ENCODE data around the gene CELF5.
"Not testable (repeated sequence)": the region's sequence is repeated elsewhere in the genome, so short reads cannot be mapped to it uniquely, and the experiment has no call there.

Gene CELF5

DNA sequence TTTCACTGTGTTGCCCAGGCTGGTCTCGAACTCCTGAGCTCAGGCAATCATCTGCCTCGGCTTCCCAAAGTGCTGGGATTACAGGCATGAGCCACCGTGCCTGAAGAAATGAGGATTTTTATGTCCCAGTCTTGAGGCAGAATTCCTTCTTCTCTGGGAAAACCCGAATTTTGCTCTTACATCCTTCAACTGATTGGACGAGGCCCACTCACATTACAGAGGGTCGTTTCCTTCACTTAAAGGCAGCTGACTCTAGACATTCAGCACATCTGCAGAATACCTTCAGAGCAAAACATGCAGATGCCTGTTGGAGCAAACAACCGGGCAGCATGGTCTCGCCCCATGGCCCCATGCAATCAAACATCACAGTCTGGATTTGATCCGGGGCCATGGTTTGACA is 105.6 kb downstream of the CELF5 start:
- DNase-seq: no peak

DNA sequence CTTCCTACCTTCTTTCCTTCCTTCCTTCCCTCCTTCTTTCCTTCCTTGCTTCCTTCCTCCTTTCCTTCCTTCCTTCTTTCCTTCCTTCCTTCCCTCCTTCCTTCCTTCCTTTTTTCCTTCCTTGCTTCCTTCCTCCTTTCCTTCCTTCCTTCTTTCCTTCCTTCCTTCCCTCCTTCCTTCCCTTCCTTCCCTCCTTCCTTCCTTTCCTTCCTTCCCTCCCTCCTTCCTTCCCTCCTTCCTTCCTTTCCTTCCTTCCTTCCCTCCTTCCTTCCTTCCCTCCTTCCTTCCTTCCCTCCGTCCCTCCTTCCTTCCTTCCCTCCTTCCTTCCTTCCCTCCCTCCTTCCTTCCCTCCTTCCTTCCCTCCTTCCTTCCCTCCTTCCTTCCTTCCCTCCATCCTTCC is 107.8 kb downstream of the CELF5 start:
- not testable (repeated sequence) for DNase-seq

DNA sequence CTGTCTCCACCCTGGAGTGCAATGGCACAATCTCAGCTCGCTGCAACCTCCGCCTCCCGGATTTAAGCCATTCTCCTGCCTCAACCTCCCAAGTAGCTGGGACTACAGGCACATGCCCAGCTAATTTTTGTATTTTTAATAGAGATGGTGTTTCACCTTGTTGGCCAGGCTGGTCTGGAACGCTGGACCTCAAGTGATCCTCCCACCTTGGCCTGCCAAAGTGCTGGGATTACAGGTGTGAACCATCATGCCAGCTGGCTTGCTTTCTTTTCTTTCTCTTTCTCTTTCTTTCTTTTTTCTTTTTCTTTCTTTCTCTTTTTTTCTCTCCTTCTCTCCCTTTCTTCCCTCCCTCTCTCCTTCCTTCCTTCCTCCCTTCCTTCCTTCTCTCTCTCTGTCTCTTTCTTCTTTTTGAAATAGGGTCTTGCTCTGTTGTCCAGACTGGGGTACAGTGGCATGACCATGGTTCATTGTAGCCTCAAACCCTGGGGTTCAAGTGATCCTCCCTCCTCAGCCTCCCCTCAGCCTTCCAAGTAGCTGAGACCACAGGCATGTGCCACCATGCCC is 108.6 kb downstream of the CELF5 start:
- no peak for DNase-seq

DNA sequence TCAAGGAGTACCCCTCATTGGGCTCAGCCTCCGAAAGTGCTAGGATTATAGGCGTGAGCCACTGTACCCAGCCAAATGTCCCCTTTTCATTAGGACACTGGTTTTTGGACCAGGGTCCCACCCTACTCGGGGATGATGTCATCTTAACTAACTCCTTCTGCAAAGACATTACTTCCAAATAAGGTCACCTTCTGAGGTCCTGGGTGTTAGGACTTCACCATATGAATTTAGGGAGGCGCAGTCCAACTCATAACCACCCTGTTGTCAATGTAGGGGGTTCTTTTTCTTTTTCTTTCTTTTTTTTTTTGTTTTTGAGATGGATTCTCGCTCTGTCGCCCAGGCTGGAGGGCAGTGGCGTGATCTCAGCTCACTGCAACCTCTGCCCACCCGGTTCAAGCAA is 109.2 kb downstream of the CELF5 start:
- DNase-seq: no peak

DNA sequence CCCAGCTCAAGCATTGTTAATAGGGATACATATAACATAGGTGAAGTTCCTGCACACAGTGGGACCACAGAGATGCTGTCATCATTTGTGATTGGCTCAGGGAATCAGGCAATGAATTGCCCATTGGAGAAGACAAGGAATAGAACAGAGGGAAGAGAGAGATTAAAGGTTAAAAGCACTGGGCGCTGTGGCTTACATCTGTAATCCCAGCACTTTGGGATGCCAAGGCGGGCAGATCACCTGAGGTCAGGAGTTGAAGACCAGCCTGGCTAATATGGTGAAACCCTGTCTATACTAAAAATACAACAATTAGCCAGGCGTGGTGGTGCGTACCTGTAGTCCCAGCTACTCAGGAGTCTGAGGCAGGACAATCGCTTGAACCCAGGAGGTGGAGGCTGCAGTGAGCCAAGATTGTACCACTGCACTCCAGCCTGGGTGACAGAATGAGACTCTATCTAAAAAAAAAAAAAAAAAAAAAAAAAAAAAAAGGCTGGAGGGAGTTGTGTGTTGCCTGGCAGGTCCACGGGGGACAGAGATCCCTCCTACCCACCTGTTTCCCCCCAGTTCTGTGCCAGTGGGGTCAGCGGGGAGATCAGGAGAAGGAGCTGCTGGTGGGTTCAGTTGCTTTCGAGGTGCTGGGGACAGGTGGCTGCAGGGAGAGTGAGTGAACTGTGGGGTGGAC is 110.4 kb downstream of the CELF5 start:
- not testable (repeated sequence) for DNase-seq

DNA sequence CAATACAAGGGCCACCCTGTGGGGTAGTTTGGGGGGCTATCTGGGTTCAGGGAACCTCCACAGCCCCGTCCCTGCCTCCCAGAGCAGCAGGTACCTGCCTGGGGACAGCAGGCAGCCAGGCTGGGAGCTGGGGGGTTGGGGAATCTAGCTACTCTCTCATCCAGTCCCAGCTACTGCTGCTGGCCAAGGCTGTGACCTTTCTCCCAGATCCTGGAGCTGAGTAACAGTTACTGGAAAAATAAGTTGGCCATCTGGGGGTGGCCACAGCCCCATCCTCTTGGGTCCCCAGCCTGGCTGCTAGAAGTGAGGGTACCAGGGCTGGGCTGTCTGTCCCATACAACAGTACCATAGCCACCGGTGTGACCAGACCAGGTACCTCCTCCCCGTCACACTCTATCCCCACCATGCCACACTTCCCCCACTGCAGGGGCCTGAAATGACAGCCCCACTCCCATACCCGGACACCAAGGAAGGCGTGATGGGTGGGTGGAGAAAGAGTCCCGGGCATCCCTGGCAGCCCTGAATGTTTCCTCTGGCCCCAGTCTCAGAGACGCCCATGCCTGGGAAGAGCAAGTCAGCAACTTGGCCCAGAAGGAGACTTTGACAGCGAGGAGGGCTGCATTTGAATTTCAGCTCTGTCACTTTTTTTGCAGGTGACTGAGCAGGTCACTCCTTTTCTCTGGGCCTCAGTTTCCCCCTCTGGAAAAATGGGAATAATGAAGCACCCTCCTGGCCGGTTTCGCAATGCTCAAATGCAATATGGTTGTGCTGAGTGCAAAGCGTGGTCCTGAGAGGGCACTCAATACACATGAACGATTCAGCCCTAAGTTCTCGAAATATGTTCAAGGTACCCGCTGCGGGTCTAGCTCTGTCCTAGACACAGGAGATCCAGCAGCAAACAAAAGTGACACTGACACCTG is 111.2 kb downstream of the CELF5 start:
- no peak for DNase-seq

DNA sequence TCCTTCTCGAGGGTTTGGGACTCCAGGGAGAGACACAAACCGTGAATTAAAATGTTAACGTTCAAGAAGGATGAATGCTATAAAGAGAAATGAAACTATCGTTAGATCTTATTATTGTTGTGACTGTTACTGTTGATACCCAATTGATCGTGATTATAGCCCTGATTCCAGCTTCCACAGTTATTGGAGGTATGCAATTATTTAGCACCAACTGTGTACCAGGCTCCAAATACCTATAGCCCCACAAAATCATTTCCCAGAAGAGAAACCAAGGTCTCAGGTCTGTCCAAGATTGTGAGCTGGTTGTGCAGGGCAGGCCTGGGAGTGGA is 111.9 kb downstream of the CELF5 start:
- no peak for DNase-seq

DNA sequence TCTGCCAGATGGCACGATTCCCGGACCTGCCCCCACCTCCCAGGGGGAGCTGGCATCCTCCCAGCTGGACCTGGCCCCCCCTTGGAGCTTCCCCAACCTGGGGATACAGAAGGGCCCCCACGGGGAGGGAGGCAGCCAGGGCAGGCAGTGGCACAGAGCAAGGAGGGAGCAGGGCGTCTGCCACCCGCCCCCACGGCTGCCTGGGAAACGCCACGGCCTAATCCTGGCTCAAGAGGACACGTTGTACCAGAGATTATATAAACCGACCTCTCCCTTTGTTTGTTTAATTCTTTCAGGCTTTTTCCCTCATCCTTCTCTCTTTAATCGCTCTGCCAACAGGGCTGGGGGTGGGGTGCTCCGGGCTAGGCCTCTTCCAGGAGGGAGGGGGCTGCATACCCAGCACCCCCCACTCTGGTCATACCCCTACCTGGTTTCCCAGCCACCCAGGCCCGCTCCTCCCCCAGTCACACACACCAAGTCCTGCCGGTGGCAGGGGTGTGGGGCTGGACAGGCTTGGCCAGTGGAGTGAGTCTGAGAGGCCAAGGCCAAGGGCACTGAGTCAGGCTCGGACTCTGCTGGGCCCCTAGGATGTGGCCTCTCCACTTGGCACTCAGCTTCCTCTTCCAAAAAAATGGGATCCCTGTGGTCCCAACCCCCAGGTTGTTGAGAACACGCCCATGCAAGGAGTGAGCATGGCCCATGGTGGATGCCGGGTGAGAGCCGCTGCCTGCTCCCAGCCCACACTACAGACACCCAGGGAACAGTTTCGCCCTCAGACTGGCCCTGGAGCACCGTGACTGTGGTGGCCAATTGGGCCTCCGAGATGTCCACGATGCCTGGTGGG is 112.4 kb downstream of the CELF5 start:
- no peak for DNase-seq

DNA sequence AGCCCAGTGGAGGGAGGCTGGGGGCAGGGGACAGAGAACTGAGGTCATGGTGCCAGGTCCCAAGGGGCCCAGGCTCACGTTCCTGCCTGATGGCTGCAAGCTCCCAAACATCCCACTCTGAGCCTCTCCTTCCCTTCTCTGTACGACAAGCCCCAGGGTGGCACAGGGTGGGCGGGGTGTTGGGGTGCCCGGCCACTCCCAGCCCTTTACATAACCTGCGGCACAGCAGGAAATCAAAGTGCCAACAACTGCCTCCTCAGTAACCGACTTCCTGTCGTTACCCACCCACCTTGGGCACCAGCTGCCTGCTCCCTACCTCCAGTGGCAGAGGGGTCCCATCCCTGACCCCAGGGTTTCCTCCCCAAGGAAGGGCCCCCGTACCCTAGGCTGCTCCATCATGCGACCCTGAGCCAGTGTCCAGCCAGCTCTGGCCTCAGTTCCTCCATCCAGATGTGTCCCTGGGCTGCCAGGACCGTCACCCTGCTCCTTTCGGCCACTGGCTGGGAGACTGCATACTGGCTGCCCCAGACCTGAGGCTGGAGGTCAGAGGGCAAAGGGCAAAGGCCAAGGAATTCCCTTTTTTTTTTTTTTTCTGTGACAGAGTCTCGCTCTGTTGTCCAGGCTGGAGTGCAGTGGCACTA is 114.2 kb downstream of the CELF5 start:
- DNase-seq: no peak

DNA sequence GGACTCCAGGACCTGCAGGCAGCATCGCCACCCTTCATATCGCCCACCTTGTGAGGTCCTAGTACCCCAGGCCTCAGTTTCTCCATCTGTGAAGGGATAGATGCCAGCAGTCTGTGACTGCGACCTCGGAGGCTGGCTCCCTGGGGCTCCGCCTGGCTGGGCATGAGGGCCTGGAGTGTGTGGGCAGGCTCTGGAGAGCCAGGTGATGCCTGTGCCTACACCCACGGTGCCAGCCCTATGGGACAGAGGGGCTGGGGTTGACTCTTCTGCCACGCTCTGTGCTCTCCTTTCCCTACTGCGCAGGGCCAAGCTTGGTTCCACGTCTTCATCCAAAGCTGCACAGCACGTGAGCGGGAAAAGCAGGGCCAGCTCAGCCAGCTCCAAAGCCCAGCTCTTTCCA is 115.9 kb downstream of the CELF5 start:
- no peak for DNase-seq

DNA sequence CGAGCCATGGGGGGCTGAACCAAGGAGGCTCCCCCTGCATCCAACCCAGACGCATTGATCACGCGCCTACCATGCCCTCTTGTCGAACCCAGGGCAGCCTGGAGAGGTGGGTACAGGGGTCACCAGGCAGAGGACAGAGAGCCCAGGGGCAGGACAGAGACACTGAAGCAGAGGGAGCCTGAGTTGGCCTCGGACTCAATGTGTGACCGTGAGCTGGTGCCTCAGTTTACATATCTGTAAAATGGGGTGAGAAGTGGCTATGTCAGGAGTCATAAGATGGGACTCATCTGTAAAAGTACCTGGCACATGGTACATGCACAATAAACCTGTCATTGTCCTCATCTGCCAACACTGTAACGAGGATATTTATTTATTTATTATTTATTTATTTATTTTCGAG is 117.8 kb downstream of the CELF5 start:
- DNase-seq: no peak

DNA sequence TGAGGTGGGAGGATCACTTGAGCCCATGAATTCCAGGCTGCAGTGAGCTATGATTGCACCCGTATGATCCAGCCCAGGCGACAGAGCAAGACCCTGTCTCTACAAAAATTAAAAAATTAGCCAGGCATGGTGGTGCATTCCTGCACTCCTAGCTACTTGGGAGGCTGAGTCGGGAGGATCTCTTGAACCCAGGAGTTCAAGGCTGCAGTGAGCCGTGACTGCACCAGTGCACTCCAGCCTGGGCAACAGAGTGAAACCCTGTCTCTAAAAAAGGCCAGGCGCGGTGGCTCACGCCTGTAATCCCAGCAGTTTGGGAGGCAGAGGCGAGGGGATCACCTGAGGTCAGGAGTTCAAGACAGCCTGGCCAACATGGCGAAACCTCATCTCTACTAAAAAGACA is 118.5 kb downstream of the CELF5 start:
- not testable (repeated sequence) for DNase-seq

DNA sequence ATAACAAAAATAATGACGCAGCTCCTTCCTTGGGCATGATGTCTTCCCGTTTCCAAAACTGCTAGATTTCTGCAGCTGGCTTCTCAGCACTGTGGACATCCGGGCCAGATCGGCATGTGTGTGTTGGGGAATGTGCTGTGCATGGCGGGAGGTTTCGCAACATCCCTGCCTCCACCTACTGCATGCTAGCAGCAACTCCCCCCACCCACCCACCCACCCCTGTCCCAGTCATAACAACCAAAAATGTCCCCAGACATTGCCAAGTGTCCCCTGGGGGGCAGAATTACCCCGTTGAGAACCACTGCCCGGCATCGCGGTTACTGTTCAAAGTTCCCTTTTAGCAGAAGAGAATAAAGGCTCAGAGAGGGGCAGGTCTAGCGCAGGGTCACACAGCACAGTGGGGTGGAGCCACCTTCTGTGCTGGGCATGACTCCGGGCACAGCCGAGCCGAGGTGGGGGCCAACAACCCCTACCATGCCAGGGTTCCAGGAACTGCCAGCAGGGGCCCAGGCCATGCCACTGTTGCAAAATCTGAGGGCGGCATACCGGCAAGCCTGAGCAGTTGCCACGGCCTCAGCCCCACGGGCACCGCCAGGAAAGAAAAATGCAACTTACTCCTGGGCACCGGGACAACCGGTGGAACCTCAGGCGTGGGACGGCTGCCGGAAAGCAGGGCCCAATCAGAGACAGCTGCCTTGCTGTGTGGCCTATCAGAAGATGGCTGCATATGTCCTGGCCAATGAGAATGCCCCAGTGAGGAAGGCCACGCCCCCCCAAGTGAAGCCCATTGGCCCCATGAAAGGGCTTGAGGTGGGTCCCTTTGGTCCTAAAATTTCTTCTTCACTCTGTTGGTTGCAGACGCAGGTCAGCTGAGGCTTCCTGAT is 119.4 kb downstream of the CELF5 start:
- peak; percentile 49 for DNase-seq

DNA sequence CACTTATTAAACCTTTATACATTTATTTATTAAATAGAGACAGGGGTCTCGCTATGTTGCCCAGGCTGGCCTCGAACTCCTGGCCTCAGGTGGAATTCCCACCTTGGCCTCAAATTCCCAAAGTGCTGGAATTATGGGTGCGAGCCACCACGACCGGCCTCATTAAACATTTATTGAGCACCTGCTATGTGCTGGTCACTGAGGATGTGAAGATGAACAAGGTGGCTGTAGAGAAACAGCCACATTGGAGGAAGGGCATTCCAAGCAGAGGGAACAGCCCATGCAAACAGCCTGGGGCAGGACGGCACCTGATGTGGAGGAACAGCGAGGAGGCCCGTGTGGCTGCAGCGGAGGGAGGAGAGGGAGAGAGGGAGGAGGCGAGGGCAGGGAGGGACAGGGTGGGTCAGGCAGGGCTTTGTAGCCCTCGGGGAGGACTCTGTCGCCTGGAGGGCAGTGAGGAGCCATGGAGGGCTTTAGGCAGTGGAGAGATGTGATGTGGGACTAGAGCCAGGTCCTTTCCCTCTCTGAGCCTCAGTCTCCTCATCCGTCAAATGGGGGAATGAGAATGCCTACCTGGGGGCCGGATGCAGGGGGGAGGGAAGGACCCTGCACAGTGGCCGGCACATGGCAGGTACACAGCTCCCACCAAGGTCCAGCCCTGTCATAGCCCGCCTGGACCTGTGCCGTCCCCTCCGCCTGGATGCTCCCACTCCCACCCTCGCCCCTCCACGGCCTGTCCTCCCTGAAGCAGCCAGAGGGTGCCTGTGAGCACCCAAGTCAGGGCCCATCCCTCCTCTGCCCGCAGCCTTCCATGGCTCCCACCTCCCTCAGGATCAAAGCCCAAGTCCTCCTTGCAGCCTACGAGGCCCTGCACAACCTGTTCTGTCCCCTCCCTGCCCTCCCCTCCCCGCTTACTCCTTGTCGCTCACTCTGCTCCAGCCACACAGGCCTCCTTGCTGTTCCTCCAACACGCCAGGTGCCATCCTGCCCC is 120.4 kb downstream of the CELF5 start:
- no peak for DNase-seq

DNA sequence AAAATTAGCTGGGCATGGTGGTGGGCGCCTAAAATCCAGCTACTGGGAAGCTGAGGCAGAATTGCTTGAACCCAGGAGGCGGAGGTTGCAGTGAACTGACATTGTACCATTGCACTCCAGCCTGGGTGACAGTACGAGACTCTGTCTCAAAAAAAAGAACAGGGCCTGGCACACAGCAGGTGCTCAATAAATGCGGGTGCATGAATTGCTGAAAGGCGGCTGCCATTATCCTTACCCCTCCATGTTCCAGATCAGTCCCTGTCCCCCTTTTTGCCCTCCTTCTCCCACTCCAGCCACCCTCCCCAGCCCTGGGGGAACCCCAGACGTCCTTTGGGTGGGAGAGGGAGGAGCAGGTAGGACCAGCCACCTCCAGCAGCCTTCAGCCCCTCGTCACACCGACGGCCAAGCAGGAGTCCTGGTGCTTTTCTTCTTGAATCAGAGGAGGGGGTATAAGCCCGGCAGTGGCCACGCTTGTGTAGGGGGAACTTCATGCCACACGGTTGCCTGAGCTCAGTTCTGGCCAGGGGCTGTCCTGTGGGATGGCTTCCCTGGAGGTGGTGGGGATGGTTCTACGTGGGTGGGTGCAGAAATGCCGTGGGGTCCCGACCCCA is 121.5 kb downstream of the CELF5 start:
- DNase-seq: no peak
